ENCODE measurements around the gene MAGED1.

MAGED1 gene

GRCh38 chrX:51874123-51874522 lies 19.3 kb upstream of the MAGED1 start:
- in situ Hi-C loops (cut with HindIII; ENCODE audit: low sequenced_read_pairs): no loop called here
- DNase-seq (ENCODE audit: low read depth, low spot score): no peak

GRCh38 chrX:51876441-51876840 lies 17.0 kb upstream of the MAGED1 start:
- in situ Hi-C loops (cut with HindIII; ENCODE audit: low sequenced_read_pairs): no loop called here
- peak; percentile 31 for DNase-seq (ENCODE audit: low read depth, low spot score)
- H3K4me3 ChIP-seq (ENCODE audit: low read depth, low read length): no peak overlapping the region
- TF ChIP-seq CTCF (IDR thresholded peaks at IDR 0.05; ENCODE audit: low read depth, low read length): no peak

More at GRCh38 chrX:51874123-51874522, 19.3 kb upstream of the MAGED1 start:
- no peak overlapping the region for H3K4me3 ChIP-seq (ENCODE audit: low read depth, low read length)
- no peak for TF ChIP-seq CTCF (IDR thresholded peaks at IDR 0.05; ENCODE audit: low read depth, low read length)

GRCh38 chrX:51878056-51878455 lies 15.4 kb upstream of the MAGED1 start:
- in situ Hi-C loops (cut with HindIII; ENCODE audit: low sequenced_read_pairs): no loop called here
- H3K4me3 ChIP-seq (ENCODE audit: low read depth, low read length): no peak overlapping the region
- no peak for DNase-seq (ENCODE audit: low read depth, low spot score)
- TF ChIP-seq CTCF (IDR thresholded peaks at IDR 0.05; ENCODE audit: low read depth, low read length): no peak

GRCh38 chrX:51889851-51890250 lies 3.6 kb upstream of the MAGED1 start:
- in situ Hi-C loops (cut with HindIII; ENCODE audit: low sequenced_read_pairs): no loop called here
- no peak for DNase-seq (ENCODE audit: low read depth, low spot score)
- no peak for TF ChIP-seq CTCF (IDR thresholded peaks at IDR 0.05; ENCODE audit: low read depth, low read length)
- no peak overlapping the region for H3K4me3 ChIP-seq (ENCODE audit: low read depth, low read length)

GRCh38 chrX:51891245-51891644 lies 2.2 kb upstream of the MAGED1 start:
- TF ChIP-seq CTCF (IDR thresholded peaks at IDR 0.05; ENCODE audit: low read depth, low read length): no peak
- H3K4me3 ChIP-seq (ENCODE audit: low read depth, low read length): no peak overlapping the region
- in situ Hi-C loops (cut with HindIII; ENCODE audit: low sequenced_read_pairs): no loop called here
- no peak for DNase-seq (ENCODE audit: low read depth, low spot score)

- peak; percentile 73 for DNase-seq (ENCODE audit: low read depth, low spot score)
- no peak overlapping the region for H3K4me3 ChIP-seq (ENCODE audit: low read depth, low read length)
- in situ Hi-C loops (cut with HindIII; ENCODE audit: low sequenced_read_pairs): no loop called here
- TF ChIP-seq CTCF (IDR thresholded peaks at IDR 0.05; ENCODE audit: low read depth, low read length): no peak
Observed at GRCh38 chrX:51891821-51892551, 1.4 kb upstream of the MAGED1 start.

Measured in astrocyte of the spinal cord (primary cell).